T-helper 1 cell (primary cell): ENCODE data around the gene PRPF6.
A peak's percentile ranks its signal among the peaks of the same experiment; 100 is the strongest.

ENCODE experiments used
- DNase-seq, 5 donors: peaks; one replicate each; pipeline ENCODE4 v3.0.0-alpha.2; 2012 to 2020

Gene PRPF6

DNA sequence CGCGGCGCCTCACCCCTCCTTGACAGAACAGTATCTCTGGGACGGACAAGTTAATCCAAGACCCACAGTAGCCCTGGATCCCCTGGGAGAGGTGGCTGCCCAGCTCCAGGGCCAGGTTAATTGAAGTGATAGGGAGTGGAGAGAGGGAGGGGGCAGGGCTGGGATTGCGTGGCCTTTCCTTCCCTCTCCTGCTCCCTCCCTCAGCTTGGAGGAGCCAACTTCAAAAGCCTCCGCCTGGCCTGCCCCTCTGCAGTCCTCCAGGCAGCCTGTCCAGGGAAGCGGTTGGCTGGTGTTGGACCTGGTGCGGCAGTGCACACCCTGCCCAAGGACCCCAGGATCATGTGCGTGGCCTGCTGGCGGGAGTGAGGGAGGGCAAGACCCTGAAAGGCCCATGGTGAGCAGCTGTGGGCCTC lies 55.0 kb downstream of the PRPF6 start, which contains the start of gene C20orf204:
Gene C20orf204, plus strand, starts transcription at position 250 of the 413 bp plus-strand sequence. Its CDS starts 142 bp downstream, at position 392.
- DNase-seq: no peak

DNA sequence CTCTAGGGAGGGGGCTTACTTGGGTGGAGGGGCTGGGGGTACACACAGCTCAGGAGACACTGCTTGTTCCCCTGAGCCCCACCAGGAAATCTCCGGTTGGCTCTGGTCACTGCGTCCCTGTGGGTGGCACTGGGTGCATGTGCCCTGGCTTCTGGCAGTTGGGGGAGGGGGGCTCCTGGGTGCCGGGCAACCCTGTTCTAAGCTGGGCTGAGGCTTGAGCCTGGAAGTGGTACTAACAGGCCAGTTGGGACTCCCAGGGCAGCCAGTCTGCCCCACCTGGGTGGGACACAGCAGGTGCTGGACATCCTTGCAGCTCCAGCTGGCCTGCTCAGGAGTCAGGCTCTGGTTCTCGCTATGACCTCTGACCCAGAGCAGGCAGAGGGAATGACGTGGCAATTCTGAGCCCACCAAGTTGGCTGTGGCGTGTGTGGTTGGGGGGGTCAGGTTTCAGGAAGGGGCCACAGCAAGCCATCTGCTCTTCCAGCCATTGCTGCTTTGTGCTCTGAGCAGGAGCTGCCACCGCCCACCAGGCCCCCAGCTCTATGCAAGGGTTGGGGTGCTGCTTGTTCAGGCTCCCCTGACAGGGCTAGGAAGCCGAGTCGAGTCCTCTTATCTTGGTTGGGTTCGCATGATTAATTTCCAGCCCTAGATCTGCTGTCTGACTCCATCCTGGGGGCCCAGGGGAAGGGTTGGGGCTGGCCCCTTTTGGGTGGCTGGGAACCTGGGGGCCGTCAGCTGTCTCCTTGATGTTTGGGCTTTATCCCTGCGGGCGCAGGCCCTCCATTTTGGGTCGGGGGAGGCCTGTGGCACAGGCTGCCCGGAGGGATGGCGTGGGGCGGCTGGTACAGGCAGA lies 55.6 kb downstream of the PRPF6 start:
- no peak for DNase-seq

DNA sequence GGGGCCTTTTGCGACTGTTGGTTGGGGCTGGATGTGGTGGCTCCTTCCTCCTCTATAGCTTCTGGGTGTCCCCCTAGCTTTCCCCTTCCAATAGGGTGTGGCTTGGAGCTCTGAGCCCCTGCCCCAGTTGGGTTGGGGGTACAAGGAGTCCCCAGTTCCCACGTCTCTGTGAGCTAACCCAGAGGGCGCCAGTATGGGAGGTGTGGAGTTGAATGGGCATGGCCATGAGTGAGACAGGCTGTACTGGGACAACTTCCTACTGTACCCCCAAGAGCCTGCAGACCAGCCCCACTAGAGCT lies 56.2 kb downstream of the PRPF6 start:
- DNase-seq: no peak

DNA sequence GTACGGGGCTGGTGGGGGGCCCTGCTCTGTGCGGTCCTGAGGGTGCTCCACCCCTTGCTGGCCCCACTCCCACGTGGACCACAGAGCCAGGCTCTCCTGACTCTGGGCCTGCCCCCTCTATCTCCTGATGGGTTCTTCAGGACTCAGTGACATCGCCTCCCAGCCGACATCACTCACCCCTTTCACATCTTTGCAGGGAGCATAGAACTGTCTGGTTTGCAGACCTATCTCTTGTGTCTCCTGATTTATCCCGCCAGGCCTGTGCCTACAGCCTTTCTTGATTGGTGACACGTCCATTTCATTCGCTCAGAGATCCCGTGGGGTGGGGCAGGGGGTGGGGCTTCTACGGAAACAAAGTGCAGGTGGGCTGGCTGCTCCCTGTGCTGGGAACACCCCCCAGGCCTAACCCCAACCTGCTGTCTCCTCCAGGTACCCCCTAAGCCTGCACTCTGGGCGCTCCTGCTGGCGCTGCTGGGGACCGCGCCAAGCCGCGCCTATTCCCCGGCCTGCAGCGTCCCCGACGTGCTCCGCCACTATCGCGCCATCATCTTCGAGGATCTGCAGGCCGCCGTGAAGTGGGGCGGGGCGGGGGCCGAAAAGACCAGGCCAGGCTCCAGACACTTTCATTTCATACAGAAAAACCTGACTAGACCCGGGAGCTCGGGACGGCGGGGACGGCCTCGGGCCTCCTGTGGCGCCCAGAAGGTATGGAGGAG lies 56.7 kb downstream of the PRPF6 start:
- peak in 1 of 5 donors; percentile 28 for DNase-seq

- DNase-seq: peak in 1 of 5 donors; percentile 48
Observed at GRCh38 chr20:64038224-64038564, 57.3 kb downstream of the PRPF6 start.

- DNase-seq: peak; percentile 56 to 82 (median 64)
Observed at GRCh38 chr20:64038565-64039292, 57.8 kb downstream of the PRPF6 start.

DNA sequence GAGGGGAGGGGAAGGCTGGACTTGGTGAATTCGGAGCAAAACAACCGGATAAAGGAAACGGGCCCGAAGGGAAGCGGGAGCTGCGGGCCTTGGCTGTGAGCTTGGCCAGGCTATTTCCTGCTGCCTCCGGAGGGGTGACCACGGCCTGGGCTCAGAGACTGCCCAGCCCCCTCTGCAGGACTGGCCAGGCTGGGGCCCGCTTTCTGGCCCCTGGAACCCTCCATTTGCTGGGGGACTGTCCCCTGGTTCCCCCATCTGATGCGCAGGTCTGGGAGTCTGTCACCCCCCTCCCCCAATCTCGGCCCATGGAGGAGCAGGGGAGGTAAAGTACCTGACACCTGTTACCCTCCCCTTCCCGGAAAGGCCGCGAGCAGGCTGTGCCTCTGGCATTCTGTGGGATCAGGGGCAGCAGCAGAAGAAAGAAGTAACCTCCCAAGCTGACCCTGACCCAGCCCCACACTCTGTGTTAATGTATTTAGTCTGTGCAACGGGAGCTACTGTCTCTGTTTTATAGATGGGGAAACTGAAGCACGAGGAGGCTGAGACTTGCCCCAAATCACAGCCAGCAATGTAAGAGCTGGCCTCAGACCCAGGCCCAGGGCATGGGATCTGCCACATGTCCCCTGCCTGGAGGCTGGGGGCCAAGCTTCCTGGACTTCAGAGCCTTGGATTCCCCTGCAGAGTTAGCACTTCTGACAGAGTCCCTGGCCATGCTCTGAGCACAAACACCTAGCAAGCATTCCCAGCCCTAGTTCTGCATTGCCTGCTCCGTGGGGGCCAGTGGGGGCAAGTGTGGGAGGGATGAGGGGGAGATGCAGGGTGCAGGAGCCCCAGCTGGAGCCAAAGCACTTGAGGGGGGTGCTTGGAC lies 58.6 kb downstream of the PRPF6 start:
- no peak for DNase-seq

DNA sequence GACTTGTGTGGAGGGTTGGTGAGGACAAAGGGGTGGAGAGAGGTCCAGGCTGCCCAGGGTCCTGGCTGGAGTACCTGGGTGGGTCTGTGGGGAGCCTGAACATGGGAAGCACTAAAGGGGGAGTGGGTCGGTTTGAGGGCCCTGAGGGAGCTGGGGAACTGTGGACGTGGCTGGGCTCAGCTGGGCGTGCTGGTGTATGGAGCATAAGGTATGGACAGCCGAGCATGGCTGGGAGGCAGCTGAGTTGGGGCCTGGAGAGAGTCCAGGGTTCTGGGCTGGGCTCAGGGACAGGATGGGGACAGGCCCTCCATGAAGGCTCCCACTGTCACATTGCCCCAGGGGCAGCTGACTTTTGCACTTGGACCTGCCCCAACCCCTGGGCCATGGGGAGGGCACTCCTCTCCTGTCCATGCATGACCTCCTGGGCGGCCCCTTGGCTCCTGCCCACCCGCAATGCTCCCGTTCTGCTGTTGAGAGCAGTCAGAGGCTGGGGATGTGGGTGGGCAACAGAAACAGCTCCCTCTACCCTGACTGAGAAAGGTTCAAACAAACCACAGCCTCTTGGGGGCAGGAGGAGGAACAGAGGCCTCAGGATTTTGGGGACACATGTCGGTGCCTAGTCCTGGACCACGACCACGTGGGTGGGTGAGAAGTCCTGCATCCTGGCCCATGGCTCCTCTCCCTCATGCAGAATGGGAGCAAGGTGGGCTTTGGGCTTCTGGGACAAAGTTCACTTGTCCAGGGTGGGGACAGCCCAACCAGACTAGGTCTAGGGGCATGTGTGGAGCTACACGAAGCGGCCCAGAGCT lies 59.5 kb downstream of the PRPF6 start:
- no peak for DNase-seq

GRCh38 chr20:64041040-64041780 lies 60.3 kb downstream of the PRPF6 start:
- DNase-seq: no peak

- DNase-seq: no peak
Observed at GRCh38 chr20:64041781-64042053, 60.8 kb downstream of the PRPF6 start.

- DNase-seq: no peak
Observed at GRCh38 chr20:64042054-64042781, 61.3 kb downstream of the PRPF6 start.

DNA sequence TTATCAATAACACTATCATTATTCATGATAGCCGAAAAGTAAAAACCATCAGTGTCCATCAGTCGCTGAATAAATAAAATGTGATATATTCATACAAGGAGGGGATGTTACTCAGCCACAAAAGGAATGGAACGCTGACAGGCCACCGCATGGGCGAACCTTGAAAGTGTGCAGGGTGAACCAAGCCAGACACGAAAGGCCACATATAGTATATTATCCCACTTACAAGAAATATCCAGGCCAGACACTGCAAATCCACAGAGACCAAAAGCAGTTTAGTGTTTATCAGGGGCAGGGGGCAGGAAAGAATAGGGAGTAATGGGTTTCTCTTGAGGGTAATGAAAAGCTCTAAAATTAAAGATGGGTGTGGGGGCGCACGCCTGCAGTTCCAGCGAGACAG lies 62.8 kb downstream of the PRPF6 start:
- no peak for DNase-seq

GRCh38 chr20:64044484-64045247 lies 63.7 kb downstream of the PRPF6 start:
- DNase-seq: no peak

- DNase-seq: no peak
Observed at GRCh38 chr20:64045346-64046011, 64.5 kb downstream of the PRPF6 start.

DNA sequence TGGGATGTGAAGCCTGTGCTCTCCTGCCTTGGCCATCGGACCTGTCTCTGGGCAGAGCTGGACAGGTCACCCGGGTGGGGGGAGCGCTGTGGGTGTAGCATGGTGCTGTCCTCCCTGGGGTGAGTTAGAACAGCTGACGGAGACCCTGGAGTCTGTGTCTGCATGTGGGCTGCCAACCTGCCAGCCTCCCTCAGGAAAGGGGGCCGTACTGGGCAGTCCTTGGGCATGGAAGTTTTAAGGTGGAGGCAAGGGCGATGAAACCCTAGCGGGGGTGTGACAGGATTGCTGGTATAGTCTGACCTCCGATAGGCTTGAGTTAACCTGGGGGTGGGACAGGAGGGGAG lies 66.1 kb downstream of the PRPF6 start:
- no peak for DNase-seq

DNA sequence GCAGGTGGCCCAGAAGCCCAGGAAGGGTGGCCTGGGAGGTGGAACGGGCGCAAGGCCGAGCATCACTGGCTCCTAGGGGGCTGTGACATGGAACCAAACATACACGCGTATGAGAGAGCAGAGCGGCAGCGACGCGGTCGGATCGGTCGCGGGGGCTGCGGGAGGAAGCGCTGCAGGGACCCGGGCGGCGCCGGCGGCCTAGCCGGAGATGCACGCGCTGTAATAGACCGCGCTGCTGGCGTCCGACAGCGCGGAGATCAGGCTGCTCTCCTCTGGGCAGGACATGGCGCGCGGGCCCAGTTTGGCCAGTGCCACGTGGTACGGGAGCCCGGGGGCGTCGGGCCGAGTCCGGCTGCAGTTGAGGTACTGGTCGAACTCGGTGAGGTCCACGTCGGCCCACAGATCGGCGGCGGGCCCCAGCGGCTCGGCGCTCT lies 67.1 kb downstream of the PRPF6 start:
- DNase-seq: no peak

- no peak for DNase-seq
Observed at GRCh38 chr20:64048402-64049044, 67.6 kb downstream of the PRPF6 start.

DNA sequence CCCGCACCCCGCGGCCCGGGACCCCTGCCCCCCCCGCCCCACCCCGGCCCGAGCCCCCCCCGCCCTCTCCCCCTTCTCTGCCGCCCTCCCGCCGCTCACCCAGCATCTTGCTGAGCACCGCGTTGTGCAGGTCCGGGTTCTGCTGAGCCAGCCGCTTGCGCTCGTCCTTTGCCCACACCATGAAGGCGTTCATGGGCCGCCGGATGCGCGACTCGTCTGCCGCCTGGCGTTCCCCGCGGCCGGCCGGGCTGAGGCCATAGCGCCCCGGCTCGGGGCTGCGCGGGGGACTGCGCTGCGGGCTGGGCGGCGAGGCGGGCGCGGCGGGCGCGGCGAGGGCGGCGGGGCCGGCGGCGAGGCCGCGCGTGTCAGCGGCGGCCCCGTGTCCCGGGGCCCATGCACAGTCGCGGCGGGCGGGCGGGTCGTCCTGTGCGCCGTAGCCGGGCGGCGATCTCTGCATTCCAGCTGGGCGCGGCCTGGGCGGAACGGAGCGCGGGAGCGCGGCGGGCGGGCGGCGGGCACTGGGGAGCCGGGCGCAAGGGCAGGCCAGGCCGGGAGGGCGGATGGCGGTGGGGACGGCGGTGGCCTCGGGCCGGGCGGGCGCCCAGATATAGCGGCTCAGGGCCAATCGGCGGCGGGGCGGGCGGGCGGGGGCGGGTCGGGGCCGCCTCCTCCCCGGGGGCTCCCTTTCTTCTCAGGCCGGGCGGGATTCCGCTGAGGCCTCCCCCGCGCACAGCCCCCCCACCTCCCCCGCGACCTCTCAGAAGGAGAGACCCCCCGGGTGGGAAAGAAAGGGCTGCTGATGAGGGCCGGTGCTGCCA lies 68.3 kb downstream of the PRPF6 start, which contains the start of gene SOX18:
Gene SOX18, minus strand, starts transcription at position 580 of the 818 bp plus-strand sequence. Its CDS starts 123 bp downstream, at position 457.
- DNase-seq: peak in 1 of 5 donors; percentile 41
